PFSK-1 (cell line): ENCODE results near the gene KDM2B.

ENCODE experiments used
- POLR2AphosphoS5 ChIP-seq: IDR thresholded peaks from 2 replicates; pipeline ENCODE4 v1.6.1; 2012; ENCODE audit warnings: low read depth, mild to moderate bottlenecking, control low read depth, low read length, moderate library complexity
- REST ChIP-seq, 2 experiments: IDR thresholded peaks; 2 replicates each; pipeline versions ENCODE4 v1.6.1 to v1.8.0; 2011 to 2012; ENCODE audit warnings: low read depth in 2 of 2, low read length in 2 of 2, control low read depth in 1 of 2, inconsistent platforms in 1 of 2, mild to moderate bottlenecking in 1 of 2, moderate library complexity in 1 of 2; ENCODE audit not compliant: insufficient read depth in 1 of 2

- TF ChIP-seq POLR2AphosphoS5 (no peak), REST (IDR thresholded peaks at IDR 0.05; ENCODE audit: insufficient read depth in 1 of 2, low read depth in 2 of 2, low read length in 2 of 2) (no peak)
Observed at GRCh38 chr12:121575051-121575450, 5.8 kb downstream of the KDM2B start.
